Esophagus squamous epithelium (tissue), 4 donors: ENCODE results near the gene SLIT1.

ENCODE experiments used
- CTCF ChIP-seq, 6 experiments: fragments of 450-650 bp in 4 of 6; fragments of 200-600 bp in 2 of 6; sonication (generic) in 2 of 6; IDR thresholded peaks; one replicate each; pipeline ENCODE4 v1.5.1; 2016 to 2019; ENCODE audit warnings: antibody characterized with exemption in 6 of 6, mild to moderate bottlenecking in 4 of 6, moderate library complexity in 4 of 6
- POLR2A ChIP-seq, 4 donors: fragments of 450-650 bp; IDR thresholded peaks; one replicate each; pipeline ENCODE4 v1.6.1; 2017; ENCODE audit warnings: antibody characterized with exemption in 4 of 4, mild to moderate bottlenecking in 4 of 4, moderate library complexity in 3 of 4

GRCh38 chr10:97175586-97175985 is 10.2 kb downstream of the SLIT1 start:
- TF ChIP-seq CTCF (IDR thresholded peaks at IDR 0.05) = no peak
- TF ChIP-seq POLR2A (IDR thresholded peaks at IDR 0.05) = no peak
